Cardiac muscle cell (in vitro differentiated cells and primary cell): Measurements from ENCODE around the gene MRFAP1L1. TPM values are rescaled to one million over a fixed set of nuclear protein-coding genes. Genes with fewer than 3 reads are reported as not detected.
"Not testable (repeated sequence)": the region's sequence is repeated elsewhere in the genome, so short reads cannot be mapped to it uniquely, and the experiment has no call there.

Experiments used
- DNase-seq, 2 donors: peaks; one replicate each; pipeline versions ENCODE4 v3.0.0 to v3.0.0-alpha.2; 2010 to 2017; ENCODE audit warnings: low read depth in 1 of 2, low spot score in 1 of 2
- H3K27ac ChIP-seq: fragments of 200-600 bp; sonication (generic); 2 replicates; pipeline ENCODE4 v1.5.1; 2016
- H3K27me3 ChIP-seq: fragments of 200-600 bp; sonication (generic); 2 replicates; pipeline ENCODE4 v1.6.0; 2016; ENCODE audit warnings: control low read depth
- H3K36me3 ChIP-seq: fragments of 200-600 bp; sonication (generic); 2 replicates; pipeline ENCODE4 v1.5.1; 2016; ENCODE audit warnings: control low read depth
- H3K4me1 ChIP-seq: fragments of 200-600 bp; sonication (generic); 2 replicates; pipeline ENCODE4 v1.8.1; 2017; ENCODE audit warnings: low read depth, mild to moderate bottlenecking, mixed run types
- H3K4me3 ChIP-seq: fragments of 200-600 bp; sonication (generic); 2 replicates; pipeline ENCODE4 v1.5.1; 2016; ENCODE audit warnings: mild to moderate bottlenecking
- H3K9me3 ChIP-seq: fragments of 200-600 bp; sonication (generic); 2 replicates; pipeline ENCODE4 v1.5.1; 2017; ENCODE audit warnings: low read depth, mild to moderate bottlenecking, control low read depth
- polyA plus RNA-seq: library from polyadenylated mRNA; unstranded; fragments of >200 nt; fragmentation: Nextera tagmentation; extraction: Ambion mirVana; gene quantifications from 2 replicates; pipeline ENCODE4 v1.2.1, GENCODE V29; 2016
- total RNA-seq: library from RNA; depleted of rRNA; stranded (reverse); fragments of >200 nt; gene quantifications from 2 replicates; pipeline ENCODE4 v1.2.3, GENCODE V29; 2016
- TF ChIP-seq, protein P1 (sequence below): IDR thresholded peaks from 2 replicates; pipeline ENCODE4 v1.5.1; 2012; ENCODE audit warnings: low read depth, mild to moderate bottlenecking, low read length

Gene MRFAP1L1
- total RNA-seq = 82.4 and 112 TPM in 2 replicates
- polyA plus RNA-seq = 73.3 and 76.4 TPM in 2 replicates

DNA sequence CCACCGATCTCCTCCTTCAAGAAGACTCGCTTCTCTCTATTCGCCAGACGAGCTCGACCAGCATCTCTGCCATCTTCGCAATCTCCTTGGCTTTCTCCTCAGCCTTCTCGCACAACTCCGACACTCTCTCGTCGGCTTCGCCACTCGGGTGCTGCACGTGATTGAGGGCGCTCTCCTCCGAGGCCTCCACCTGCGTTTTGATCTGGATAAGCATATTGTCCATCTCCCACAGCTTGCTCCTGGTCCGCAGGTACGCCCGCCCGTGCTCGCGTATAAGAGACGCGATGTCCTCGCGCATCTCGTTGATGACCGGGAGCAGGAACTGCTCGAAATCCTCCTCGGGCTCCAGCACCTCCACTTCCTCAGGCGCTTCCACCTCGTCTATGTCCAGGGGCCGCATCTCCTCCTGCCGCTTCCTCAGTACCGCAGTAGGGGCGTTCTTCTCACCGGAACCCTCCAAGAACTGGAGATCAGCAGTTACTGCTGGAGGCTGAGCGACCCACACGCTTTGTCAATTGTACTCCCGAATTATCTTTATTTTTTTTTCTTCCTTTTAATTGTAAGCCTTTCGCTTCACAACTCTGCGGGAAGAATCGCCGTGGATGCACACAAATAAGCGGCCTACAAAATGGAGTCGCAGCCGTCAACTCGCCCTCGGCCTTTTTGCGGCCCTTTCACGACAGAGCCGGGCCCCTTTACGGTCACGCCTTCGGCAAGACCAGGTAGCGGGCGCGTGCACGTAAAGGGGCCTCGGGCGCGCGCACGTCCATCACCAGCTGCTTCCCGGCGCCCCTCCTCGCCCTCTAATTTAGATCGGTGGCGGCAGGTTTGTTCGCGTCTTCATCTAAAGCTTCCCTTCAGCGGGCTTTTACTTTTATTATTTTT is at the start of gene MRFAP1L1:
TSS of gene MRFAP1L1 (minus strand) at position 636 of the 885 bp plus-strand sequence. CDS start at position 400, 236 bp downstream.
- peaks cover 4% of the 10 kb centered on the region for H3K27me3 ChIP-seq
- peak within 1 kb of the TSS; percentile 84 for H3K27ac ChIP-seq
- no peaks in the 10 kb centered on the region for H3K36me3 ChIP-seq
- H3K4me3 ChIP-seq = peak within 1 kb of the TSS; percentile 64
- DNase-seq = peak; percentile 98 to 99
- H3K9me3 ChIP-seq = no peaks in the 10 kb centered on the region
- peaks cover 13% of the 10 kb centered on the region for H3K4me1 ChIP-seq
- TF ChIP-seq, protein P1, sequence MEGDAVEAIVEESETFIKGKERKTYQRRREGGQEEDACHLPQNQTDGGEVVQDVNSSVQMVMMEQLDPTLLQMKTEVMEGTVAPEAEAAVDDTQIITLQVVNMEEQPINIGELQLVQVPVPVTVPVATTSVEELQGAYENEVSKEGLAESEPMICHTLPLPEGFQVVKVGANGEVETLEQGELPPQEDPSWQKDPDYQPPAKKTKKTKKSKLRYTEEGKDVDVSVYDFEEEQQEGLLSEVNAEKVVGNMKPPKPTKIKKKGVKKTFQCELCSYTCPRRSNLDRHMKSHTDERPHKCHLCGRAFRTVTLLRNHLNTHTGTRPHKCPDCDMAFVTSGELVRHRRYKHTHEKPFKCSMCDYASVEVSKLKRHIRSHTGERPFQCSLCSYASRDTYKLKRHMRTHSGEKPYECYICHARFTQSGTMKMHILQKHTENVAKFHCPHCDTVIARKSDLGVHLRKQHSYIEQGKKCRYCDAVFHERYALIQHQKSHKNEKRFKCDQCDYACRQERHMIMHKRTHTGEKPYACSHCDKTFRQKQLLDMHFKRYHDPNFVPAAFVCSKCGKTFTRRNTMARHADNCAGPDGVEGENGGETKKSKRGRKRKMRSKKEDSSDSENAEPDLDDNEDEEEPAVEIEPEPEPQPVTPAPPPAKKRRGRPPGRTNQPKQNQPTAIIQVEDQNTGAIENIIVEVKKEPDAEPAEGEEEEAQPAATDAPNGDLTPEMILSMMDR = peak; percentile 8

DNA sequence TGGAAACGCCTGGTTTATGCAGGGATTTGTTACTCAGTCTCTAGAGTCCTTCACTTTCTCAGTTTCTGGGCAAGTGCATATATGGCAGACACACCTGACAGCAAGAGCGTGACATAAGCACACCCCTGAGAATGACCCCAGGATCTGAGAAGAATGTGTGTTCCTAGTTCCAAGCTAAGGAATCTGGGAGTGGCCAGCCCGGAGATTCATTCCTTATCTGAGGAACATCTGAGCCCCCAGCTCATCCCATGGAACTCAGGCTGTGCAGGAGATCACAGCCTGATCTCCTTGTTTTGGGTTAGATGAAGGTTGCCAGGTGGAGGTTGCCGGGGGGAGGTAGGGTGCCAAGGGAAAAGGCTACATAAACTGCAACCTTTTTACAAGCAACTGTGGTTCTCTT is 49.1 kb upstream of the MRFAP1L1 start:
- Histone ChIP-seq H3K4me1 (no peaks in the 10 kb centered on the region), H3K4me3 (no peak overlapping the region), H3K9me3 (no peaks in the 10 kb centered on the region), H3K27ac (no peak overlapping the region), H3K27me3 (no peaks in the 10 kb centered on the region), H3K36me3 (no peaks in the 10 kb centered on the region)
- no peak for DNase-seq
- TF ChIP-seq, protein P1 = no peak

DNA sequence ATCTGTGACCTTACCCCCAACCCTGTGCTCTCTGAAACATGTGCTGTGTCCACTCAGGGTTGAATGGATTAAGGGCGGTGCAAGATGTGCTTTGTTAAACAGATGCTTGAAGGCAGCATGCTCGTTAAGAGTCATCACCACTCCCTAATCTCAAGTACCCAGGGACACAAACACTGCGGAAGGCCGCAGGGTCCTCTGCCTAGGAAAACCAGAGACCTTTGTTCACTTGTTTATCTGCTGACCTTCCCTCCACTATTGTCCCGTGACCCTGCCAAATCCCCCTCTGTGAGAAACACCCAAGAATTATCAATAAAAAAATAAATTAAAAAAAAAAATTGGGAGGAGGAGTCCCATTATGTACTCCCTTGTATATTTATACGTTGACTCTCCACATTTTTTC is 46.7 kb upstream of the MRFAP1L1 start:
- H3K9me3 ChIP-seq, H3K4me1 ChIP-seq, DNase-seq, H3K4me3 ChIP-seq, H3K27ac ChIP-seq, H3K27me3 ChIP-seq, H3K36me3 ChIP-seq: not testable (repeated sequence)

DNA sequence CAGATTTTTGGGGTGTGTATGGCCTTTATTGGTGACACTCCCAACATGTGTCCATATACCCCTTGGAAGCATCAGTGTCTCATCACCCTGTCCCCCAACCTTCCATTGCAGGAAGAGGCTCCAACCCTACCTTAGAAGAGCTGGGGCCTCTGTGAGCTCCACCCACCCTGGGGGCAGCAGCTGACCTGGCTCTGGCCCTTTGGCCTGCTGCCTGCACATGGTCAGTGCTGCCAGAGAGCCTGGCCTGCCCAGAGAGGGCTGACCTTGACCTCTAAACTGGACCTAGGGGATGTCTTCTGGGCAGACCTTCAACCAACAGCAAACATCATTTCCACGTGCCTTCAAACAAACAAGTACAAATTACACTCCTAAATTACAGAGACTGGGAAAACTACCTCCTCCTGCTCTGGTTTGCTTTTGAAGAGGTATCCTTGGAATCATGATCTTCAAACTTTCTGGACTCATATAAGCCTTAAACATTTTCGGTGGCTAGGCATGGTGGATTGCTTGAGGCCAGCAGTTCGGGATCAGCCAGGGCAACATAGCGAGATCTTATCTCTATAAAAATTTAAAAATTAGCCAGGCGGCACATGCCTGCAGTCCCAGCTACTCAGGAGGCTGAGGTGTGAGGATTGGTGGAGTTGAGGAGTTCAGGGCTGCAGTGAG is 45.6 kb upstream of the MRFAP1L1 start:
- no peaks in the 10 kb centered on the region for H3K36me3 ChIP-seq
- TF ChIP-seq, protein P1 = no peak
- peaks cover 6% of the 10 kb centered on the region for H3K4me1 ChIP-seq
- H3K9me3 ChIP-seq = no peaks in the 10 kb centered on the region
- H3K4me3 ChIP-seq = no peak overlapping the region
- no peak overlapping the region for H3K27ac ChIP-seq
- no peaks in the 10 kb centered on the region for H3K27me3 ChIP-seq
- DNase-seq = no peak

DNA sequence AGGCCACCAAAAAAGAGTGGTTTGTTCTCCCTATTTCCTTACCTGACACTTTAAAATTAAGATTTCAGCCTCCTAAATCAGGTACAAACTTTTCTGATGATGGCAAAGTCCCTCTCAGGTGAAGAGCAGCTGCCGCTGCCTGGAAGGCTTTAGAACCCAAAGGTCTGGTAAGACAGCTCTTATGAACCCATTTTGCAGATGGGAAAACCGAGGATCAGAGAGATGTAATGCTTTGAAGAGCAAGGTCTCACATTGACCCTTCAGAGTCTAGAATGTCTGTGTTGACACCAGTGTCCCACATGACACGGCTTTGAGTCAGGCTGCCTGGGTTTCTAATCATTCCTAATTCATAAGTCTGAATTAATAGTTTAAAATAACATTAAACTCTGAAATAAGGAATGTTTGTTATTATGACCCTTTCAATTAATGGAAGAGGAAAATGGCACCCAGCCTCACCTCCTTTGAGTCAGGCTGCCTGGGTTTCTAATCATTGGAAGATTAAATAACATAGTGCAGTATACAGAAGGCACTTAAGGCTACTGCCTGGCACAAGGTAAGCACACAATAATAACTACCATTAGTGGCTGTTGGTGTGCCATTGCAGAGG is 44.9 kb upstream of the MRFAP1L1 start:
- DNase-seq = no peak
- Histone ChIP-seq H3K27ac (no peak overlapping the region), H3K27me3 (no peaks in the 10 kb centered on the region), H3K9me3 (no peaks in the 10 kb centered on the region), H3K36me3 (no peaks in the 10 kb centered on the region), H3K4me1 (peaks cover 6% of the 10 kb centered on the region), H3K4me3 (no peak overlapping the region)
- TF ChIP-seq, protein P1 = no peak
